Activated T-helper 2 cell treated with anti-CD3 and anti-CD28 coated beads, Interferon-gamma antibody, Interleukin-2, Interleukin-4, amounts not matched to agents 10 μg/mL and 5 μg/mL and 100 μg/mL, durations not matched to agents 14 hours and 24 hours and 36 hours (primary cell): ENCODE results near the gene OR6C75. TPM values are rescaled to one million over a fixed set of nuclear protein-coding genes. Genes with fewer than 3 reads are reported as not detected.
"Not testable (repeated sequence)": the region's sequence is repeated elsewhere in the genome, so short reads cannot be mapped to it uniquely, and the experiment has no call there.

Experiments used
- DNase-seq: peaks from one replicate; pipeline ENCODE4 v3.0.0; 2021; ENCODE audit warnings: low spot score
- H3K27ac Mint-ChIP-seq: one replicate; pipeline ENCODE4 v1.8.0; 2021; ENCODE audit warnings: mixed read lengths
- H3K27me3 Mint-ChIP-seq: one replicate; pipeline ENCODE4 v1.8.0; 2021; ENCODE audit warnings: low read depth, mixed read lengths
- H3K36me3 Mint-ChIP-seq: one replicate; pipeline ENCODE4 v1.8.0; 2021; ENCODE audit warnings: low read depth, mixed read lengths
- H3K4me1 Mint-ChIP-seq: one replicate; pipeline ENCODE4 v1.8.0; 2021; ENCODE audit warnings: low read depth, mixed read lengths
- H3K4me3 Mint-ChIP-seq: one replicate; pipeline ENCODE4 v1.8.0; 2021; ENCODE audit warnings: low read depth, mild to moderate bottlenecking, moderate library complexity, mixed read lengths
- H3K9me3 Mint-ChIP-seq: one replicate; pipeline ENCODE4 v1.8.0; 2021; ENCODE audit warnings: mixed read lengths
- intact Hi-C: fragments of 100-400 bp; cut with micrococcal nuclease; formaldehyde crosslinking; loops from one replicate; pipeline ENCODE4 v1.15.1; 2023
- total RNA-seq: library from RNA; stranded (reverse); gene quantifications from 2 replicates; pipeline ENCODE4 v1.2.3, GENCODE V29; 2022

Gene OR6C75
- not detected in 2 replicates for total RNA-seq

GRCh38 chr12:55362675-55363074, at the start of gene OR6C75:
Gene OR6C75, plus strand, starts transcription at chr12:55362975. Its CDS starts 2,136 bp downstream, at chr12:55365111.
- H3K4me1 Mint-ChIP-seq = no peaks in the 10 kb centered on the region
- no peaks in the 10 kb centered on the region for H3K27me3 Mint-ChIP-seq
- intact Hi-C loops = no loop called here
- H3K27ac Mint-ChIP-seq = no peak within 1 kb of the TSS
- no peak within 1 kb of the TSS for H3K4me3 Mint-ChIP-seq
- H3K36me3 Mint-ChIP-seq = no peaks in the 10 kb centered on the region
- H3K9me3 Mint-ChIP-seq = no peaks in the 10 kb centered on the region
- DNase-seq = no peak

GRCh38 chr12:55314043-55314442, 48.7 kb upstream of the OR6C75 start, which contains the start of gene OR6C1:
Gene OR6C1, plus strand, starts transcription at chr12:55314343. Its CDS starts 6,257 bp downstream, at chr12:55320600.
- intact Hi-C loops = no loop called here
- no peak within 1 kb of the TSS for H3K4me3 Mint-ChIP-seq
- no peaks in the 10 kb centered on the region for H3K27me3 Mint-ChIP-seq
- DNase-seq = no peak
- no peaks in the 10 kb centered on the region for H3K36me3 Mint-ChIP-seq
- H3K27ac Mint-ChIP-seq = no peak within 1 kb of the TSS
- no peaks in the 10 kb centered on the region for H3K9me3 Mint-ChIP-seq
- H3K4me1 Mint-ChIP-seq = no peaks in the 10 kb centered on the region

GRCh38 chr12:55320201-55320600, 42.6 kb upstream of the OR6C75 start:
- Mint-ChIP-seq H3K27me3 (no peaks in the 10 kb centered on the region), H3K36me3 (no peaks in the 10 kb centered on the region)

GRCh38 chr12:55325801-55326200, 37.0 kb upstream of the OR6C75 start:
- H3K4me1 Mint-ChIP-seq, intact Hi-C loops, H3K27ac Mint-ChIP-seq, H3K36me3 Mint-ChIP-seq, H3K27me3 Mint-ChIP-seq, DNase-seq, H3K9me3 Mint-ChIP-seq, H3K4me3 Mint-ChIP-seq: not testable (repeated sequence)

More at GRCh38 chr12:55320201-55320600, 42.6 kb upstream of the OR6C75 start:
- no peak overlapping the region for H3K27ac Mint-ChIP-seq
- no peaks in the 10 kb centered on the region for H3K9me3 Mint-ChIP-seq
- DNase-seq = no peak
- no peaks in the 10 kb centered on the region for H3K4me1 Mint-ChIP-seq
- intact Hi-C loops = no loop called here
- no peak overlapping the region for H3K4me3 Mint-ChIP-seq

GRCh38 chr12:55330446-55330845, 32.3 kb upstream of the OR6C75 start, which contains the start of gene OR6C3:
Gene OR6C3, plus strand, starts transcription at chr12:55330746. Its CDS starts 955 bp downstream, at chr12:55331701.
- Mint-ChIP-seq H3K4me3 (no peak within 1 kb of the TSS), H3K9me3 (no peaks in the 10 kb centered on the region), H3K27ac (no peak within 1 kb of the TSS), H3K4me1 (no peaks in the 10 kb centered on the region), H3K36me3 (no peaks in the 10 kb centered on the region), H3K27me3 (no peaks in the 10 kb centered on the region)
- intact Hi-C loops = no loop called here
- DNase-seq = no peak

GRCh38 chr12:55336002-55336401, 26.8 kb upstream of the OR6C75 start:
- intact Hi-C loops = no loop called here
- Mint-ChIP-seq H3K27ac (no peak overlapping the region), H3K4me3 (no peak overlapping the region), H3K4me1 (no peaks in the 10 kb centered on the region), H3K27me3 (no peaks in the 10 kb centered on the region), H3K36me3 (no peaks in the 10 kb centered on the region), H3K9me3 (no peaks in the 10 kb centered on the region)
- DNase-seq = no peak

- H3K9me3 Mint-ChIP-seq, H3K36me3 Mint-ChIP-seq, H3K4me3 Mint-ChIP-seq, DNase-seq, intact Hi-C loops, H3K27ac Mint-ChIP-seq, H3K4me1 Mint-ChIP-seq, H3K27me3 Mint-ChIP-seq: not testable (repeated sequence)
These were observed 7.4 kb upstream of the OR6C75 start for GRCh38 chr12:55355338-55355737.

GRCh38 chr12:55365086-55365485, 2.3 kb downstream of the OR6C75 start:
- Mint-ChIP-seq H3K4me3 (no peak overlapping the region), H3K27ac (no peak overlapping the region), H3K36me3 (no peaks in the 10 kb centered on the region), H3K4me1 (no peaks in the 10 kb centered on the region), H3K9me3 (no peaks in the 10 kb centered on the region), H3K27me3 (no peaks in the 10 kb centered on the region)
- intact Hi-C loops = no loop called here
- no peak for DNase-seq

- no peak overlapping the region for H3K4me3 Mint-ChIP-seq
- intact Hi-C loops = no loop called here
- DNase-seq = no peak
- no peaks in the 10 kb centered on the region for H3K36me3 Mint-ChIP-seq
- H3K27ac Mint-ChIP-seq = no peak overlapping the region
- H3K9me3 Mint-ChIP-seq = no peaks in the 10 kb centered on the region
- no peaks in the 10 kb centered on the region for H3K4me1 Mint-ChIP-seq
- H3K27me3 Mint-ChIP-seq = no peaks in the 10 kb centered on the region
These were observed 9.7 kb downstream of the OR6C75 start for GRCh38 chr12:55372521-55372920.

- intact Hi-C loops = no loop called here
- Mint-ChIP-seq H3K27me3 (no peaks in the 10 kb centered on the region), H3K9me3 (no peaks in the 10 kb centered on the region), H3K36me3 (no peaks in the 10 kb centered on the region), H3K27ac (no peak overlapping the region), H3K4me3 (no peak overlapping the region), H3K4me1 (no peaks in the 10 kb centered on the region)
- DNase-seq = no peak
These were observed 23.1 kb downstream of the OR6C75 start for GRCh38 chr12:55385891-55386290.

- H3K9me3 Mint-ChIP-seq = no peaks in the 10 kb centered on the region
- no peaks in the 10 kb centered on the region for H3K4me1 Mint-ChIP-seq
- DNase-seq = no peak
- H3K27ac Mint-ChIP-seq = no peak overlapping the region
- H3K27me3 Mint-ChIP-seq = no peaks in the 10 kb centered on the region
- intact Hi-C loops = no loop called here
- H3K4me3 Mint-ChIP-seq = no peak overlapping the region
- H3K36me3 Mint-ChIP-seq = no peaks in the 10 kb centered on the region
These were observed 29.4 kb downstream of the OR6C75 start for GRCh38 chr12:55392032-55392795.

GRCh38 chr12:55396326-55396725, 33.6 kb downstream of the OR6C75 start:
- H3K27ac Mint-ChIP-seq = no peak overlapping the region
- no peak for DNase-seq
- intact Hi-C loops = no loop called here
- H3K36me3 Mint-ChIP-seq = no peaks in the 10 kb centered on the region
- H3K27me3 Mint-ChIP-seq = peaks cover 1% of the 10 kb centered on the region
- H3K9me3 Mint-ChIP-seq = no peaks in the 10 kb centered on the region
- no peak overlapping the region for H3K4me3 Mint-ChIP-seq
- no peaks in the 10 kb centered on the region for H3K4me1 Mint-ChIP-seq

GRCh38 chr12:55400229-55400628, 37.5 kb downstream of the OR6C75 start, which contains the start of gene OR6C65:
Gene OR6C65, plus strand, starts transcription at chr12:55400529. Its CDS starts 0 bp downstream, at chr12:55400529.
- intact Hi-C loops = no loop called here

More at GRCh38 chr12:55400229-55400628, 37.5 kb downstream of the OR6C75 start, which contains the start of gene OR6C65:
- peaks cover 7% of the 10 kb centered on the region for H3K27me3 Mint-ChIP-seq
- no peak for DNase-seq
- no peaks in the 10 kb centered on the region for H3K4me1 Mint-ChIP-seq
- H3K4me3 Mint-ChIP-seq = no peak within 1 kb of the TSS
- no peaks in the 10 kb centered on the region for H3K9me3 Mint-ChIP-seq
- no peaks in the 10 kb centered on the region for H3K36me3 Mint-ChIP-seq
- no peak within 1 kb of the TSS for H3K27ac Mint-ChIP-seq
